ENCODE data around the gene TBC1D14.
A peak's percentile ranks its signal among the peaks of the same experiment; 100 is the strongest.

The TBC1D14 gene

GRCh38 chr4:7055111-7055989 lies 145.7 kb downstream of the TBC1D14 start:
- Histone ChIP-seq H3K9ac (no peak overlapping the region; the same call in 1 of the 2 replicates), H3K27me3 (no peaks in the 10 kb centered on the region), H3K4me1 (peaks cover 74% of the 10 kb centered on the region), H3K27ac (no peak overlapping the region), H3K9me3 (no peaks in the 10 kb centered on the region), H3K4me2 (peak overlapping the region; percentile 82), H4K20me1 (peaks cover 95% of the 10 kb centered on the region), H3K36me3 (peaks cover 87% of the 10 kb centered on the region), H3K4me3 (no peak overlapping the region)
- no peak for TF ChIP-seq Cebpa-rat (IDR thresholded peaks at IDR 0.05)

DNA sequence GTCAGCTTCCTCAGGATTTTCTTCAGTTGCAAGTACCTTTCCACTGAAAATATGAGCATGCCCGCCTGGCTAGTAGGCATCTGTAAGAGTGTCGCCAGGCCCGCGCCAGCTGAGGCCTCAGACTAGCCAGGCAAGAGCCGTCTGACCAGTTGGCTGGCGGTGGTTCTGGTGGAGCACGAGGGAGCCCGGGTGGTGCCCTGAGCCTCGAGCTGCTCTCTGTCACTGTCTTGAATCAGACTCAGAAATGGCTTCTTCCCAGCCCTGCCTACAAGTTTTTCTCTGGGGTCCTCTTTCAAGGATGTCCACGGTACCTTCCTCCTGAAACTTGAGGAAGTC lies 146.3 kb downstream of the TBC1D14 start:
- no peak for TF ChIP-seq Cebpa-rat (IDR thresholded peaks at IDR 0.05)
- Histone ChIP-seq H4K20me1 (peaks cover 95% of the 10 kb centered on the region), H3K27ac (no peak overlapping the region), H3K4me3 (no peak overlapping the region), H3K9ac (no peak overlapping the region; the same call in 1 of the 2 replicates), H3K36me3 (peaks cover 87% of the 10 kb centered on the region), H3K27me3 (no peaks in the 10 kb centered on the region), H3K4me2 (no peak overlapping the region), H3K4me1 (peaks cover 68% of the 10 kb centered on the region), H3K9me3 (no peaks in the 10 kb centered on the region)

- no peaks in the 10 kb centered on the region for H3K9me3 ChIP-seq
- peaks cover 39% of the 10 kb centered on the region for H3K4me1 ChIP-seq
- H3K9ac ChIP-seq: no peak overlapping the region
- no peak overlapping the region; the same call in 1 of the 2 replicates for H3K27ac ChIP-seq
- no peak overlapping the region for H3K4me3 ChIP-seq
- TF ChIP-seq Cebpa-rat (IDR thresholded peaks at IDR 0.05): no peak
- H4K20me1 ChIP-seq: peaks cover 94% of the 10 kb centered on the region
- H3K27me3 ChIP-seq: no peaks in the 10 kb centered on the region
- peaks cover 97% of the 10 kb centered on the region for H3K36me3 ChIP-seq
- peak overlapping the region; percentile 28 for H3K4me2 ChIP-seq
Measured at GRCh38 chr4:7058792-7059191, 149.2 kb downstream of the TBC1D14 start.

DNA sequence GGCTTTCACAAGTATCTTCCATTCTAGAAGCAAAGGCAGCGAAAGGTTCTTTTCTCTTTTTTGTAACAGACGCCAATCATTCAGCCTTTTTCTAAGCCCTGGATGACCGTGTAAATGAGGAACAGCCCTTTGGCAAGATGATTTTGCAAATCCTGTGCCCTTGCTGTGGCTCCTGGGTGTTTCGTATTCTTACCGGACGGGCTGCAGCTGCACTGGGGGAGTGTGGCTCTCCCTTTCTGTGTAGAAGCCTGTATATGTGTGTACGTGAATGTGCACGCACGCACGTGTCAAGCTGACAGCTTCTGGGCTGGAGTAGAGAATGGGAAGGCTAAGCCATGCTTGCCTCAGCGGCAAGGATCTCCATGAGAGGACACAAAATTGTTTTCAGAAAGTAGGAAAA lies 150.0 kb downstream of the TBC1D14 start:
- H3K4me3 ChIP-seq: no peak overlapping the region
- no peak overlapping the region for H3K27ac ChIP-seq
- no peaks in the 10 kb centered on the region for H3K9me3 ChIP-seq
- peaks cover 94% of the 10 kb centered on the region for H4K20me1 ChIP-seq
- H3K36me3 ChIP-seq: peaks cover 96% of the 10 kb centered on the region
- peaks cover 32% of the 10 kb centered on the region for H3K4me1 ChIP-seq
- no peak overlapping the region for H3K9ac ChIP-seq
- H3K27me3 ChIP-seq: no peaks in the 10 kb centered on the region
- no peak for TF ChIP-seq Cebpa-rat (IDR thresholded peaks at IDR 0.05)
- H3K4me2 ChIP-seq: no peak overlapping the region

- Histone ChIP-seq H3K27me3 (no peaks in the 10 kb centered on the region), H3K27ac (no peak overlapping the region), H4K20me1 (peaks cover 94% of the 10 kb centered on the region), H3K9me3 (no peaks in the 10 kb centered on the region), H3K4me3 (no peak overlapping the region), H3K4me1 (peaks cover 32% of the 10 kb centered on the region), H3K9ac (no peak overlapping the region), H3K4me2 (no peak overlapping the region), H3K36me3 (peaks cover 96% of the 10 kb centered on the region)
- no peak for TF ChIP-seq Cebpa-rat (IDR thresholded peaks at IDR 0.05)
Measured at GRCh38 chr4:7060346-7061150, 150.9 kb downstream of the TBC1D14 start.

GRCh38 chr4:7061815-7062214 lies 152.2 kb downstream of the TBC1D14 start:
- H3K4me3 ChIP-seq: no peak overlapping the region
- no peak overlapping the region for H3K9ac ChIP-seq
- TF ChIP-seq Cebpa-rat (IDR thresholded peaks at IDR 0.05): no peak
- no peaks in the 10 kb centered on the region for H3K9me3 ChIP-seq
- peaks cover 45% of the 10 kb centered on the region for H3K4me1 ChIP-seq
- H4K20me1 ChIP-seq: peaks cover 94% of the 10 kb centered on the region
- H3K27ac ChIP-seq: no peak overlapping the region
- peaks cover 89% of the 10 kb centered on the region for H3K36me3 ChIP-seq
- H3K27me3 ChIP-seq: no peaks in the 10 kb centered on the region
- no peak overlapping the region for H3K4me2 ChIP-seq

GRCh38 chr4:7062816-7063215 lies 153.2 kb downstream of the TBC1D14 start:
- Histone ChIP-seq H3K36me3 (peaks cover 79% of the 10 kb centered on the region), H3K4me2 (no peak overlapping the region)
- TF ChIP-seq Cebpa-rat (IDR thresholded peaks at IDR 0.05): no peak

GRCh38 chr4:7063362-7063761 lies 153.7 kb downstream of the TBC1D14 start:
- H3K9ac ChIP-seq: no peak overlapping the region
- H4K20me1 ChIP-seq: peaks cover 93% of the 10 kb centered on the region
- H3K36me3 ChIP-seq: peaks cover 75% of the 10 kb centered on the region
- H3K27ac ChIP-seq: no peak overlapping the region
- TF ChIP-seq Cebpa-rat (IDR thresholded peaks at IDR 0.05): no peak
- H3K4me3 ChIP-seq: no peak overlapping the region
- H3K4me2 ChIP-seq: no peak overlapping the region
- H3K9me3 ChIP-seq: no peaks in the 10 kb centered on the region
- H3K4me1 ChIP-seq: peaks cover 41% of the 10 kb centered on the region
- H3K27me3 ChIP-seq: no peaks in the 10 kb centered on the region

More at GRCh38 chr4:7062816-7063215, 153.2 kb downstream of the TBC1D14 start:
- no peaks in the 10 kb centered on the region for H3K27me3 ChIP-seq
- H3K27ac ChIP-seq: no peak overlapping the region
- no peaks in the 10 kb centered on the region for H3K9me3 ChIP-seq
- peaks cover 99% of the 10 kb centered on the region for H4K20me1 ChIP-seq
- peaks cover 46% of the 10 kb centered on the region for H3K4me1 ChIP-seq
- H3K9ac ChIP-seq: no peak overlapping the region
- no peak overlapping the region for H3K4me3 ChIP-seq

DNA sequence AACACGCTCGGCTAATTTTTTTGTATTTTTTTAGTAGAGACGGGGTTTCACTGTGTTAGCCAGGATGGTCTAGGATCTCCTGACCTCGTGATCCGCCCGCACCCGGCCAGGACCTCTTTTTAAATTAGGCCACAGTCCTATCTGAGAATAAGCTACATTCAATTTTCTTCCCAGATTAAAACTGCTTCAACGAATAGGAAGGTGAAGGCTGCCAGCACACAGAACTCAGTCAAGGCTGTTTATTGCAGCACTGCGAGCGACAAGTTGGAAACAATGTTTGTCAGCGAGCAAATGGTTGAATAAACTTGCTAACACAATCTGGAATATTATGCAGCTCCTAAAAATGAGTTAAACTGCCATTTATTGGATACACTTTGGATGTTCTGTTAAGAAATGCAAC lies 156.4 kb downstream of the TBC1D14 start:
- H3K9ac ChIP-seq: peak overlapping the region; percentile 96; the same call in 1 of the 2 replicates
- TF ChIP-seq Cebpa-rat (IDR thresholded peaks at IDR 0.05): no peak
- peak overlapping the region; percentile 99; the same call in 1 of the 2 replicates for H3K4me3 ChIP-seq
- no peak overlapping the region for H3K27ac ChIP-seq
- peaks cover 67% of the 10 kb centered on the region for H4K20me1 ChIP-seq
- no peaks in the 10 kb centered on the region for H3K9me3 ChIP-seq
- H3K4me2 ChIP-seq: peak overlapping the region; percentile 97
- H3K27me3 ChIP-seq: no peaks in the 10 kb centered on the region; the same call in 1 of the 2 replicates
- H3K36me3 ChIP-seq: peaks cover 48% of the 10 kb centered on the region
- peaks cover 45% of the 10 kb centered on the region for H3K4me1 ChIP-seq

GRCh38 chr4:7066493-7066892 lies 156.9 kb downstream of the TBC1D14 start:
- Histone ChIP-seq H3K4me3 (peak overlapping the region; percentile 99), H3K9me3 (no peaks in the 10 kb centered on the region), H3K4me2 (peak overlapping the region; percentile 97), H3K27ac (no peak overlapping the region), H3K9ac (peak overlapping the region; percentile 96), H3K4me1 (peaks cover 46% of the 10 kb centered on the region), H3K36me3 (peaks cover 44% of the 10 kb centered on the region), H4K20me1 (peaks cover 62% of the 10 kb centered on the region), H3K27me3 (no peaks in the 10 kb centered on the region; the same call in 1 of the 2 replicates)
- TF ChIP-seq Cebpa-rat (IDR thresholded peaks at IDR 0.05): no peak

Measured in BLaER1 (cell line).